ENCODE results near the gene PNMA6A.
"Not testable (repeated sequence)": the region's sequence is repeated elsewhere in the genome, so short reads cannot be mapped to it uniquely, and the experiment has no call there.

PNMA6A gene

DNA sequence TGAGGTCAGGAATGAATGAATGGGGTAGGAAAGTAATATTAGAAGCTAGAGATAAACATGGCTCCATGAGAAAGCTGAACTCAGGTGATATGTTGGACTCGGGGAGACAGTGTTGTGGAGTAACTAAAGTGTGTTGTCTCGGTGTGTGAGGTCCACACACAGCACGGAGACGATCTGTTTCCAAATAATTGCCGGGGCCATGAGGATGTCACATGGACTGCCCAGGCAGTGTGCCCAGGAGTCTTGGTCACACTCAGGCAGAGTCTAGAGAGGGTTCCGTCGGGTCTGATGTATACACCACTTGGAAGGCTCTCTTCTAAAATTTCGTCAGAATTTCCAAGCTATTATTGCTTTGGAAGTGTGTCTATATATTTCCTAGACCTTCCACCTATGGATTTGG is 48.0 kb downstream of the PNMA6A start:
- not testable (repeated sequence) for H3K9me3 ChIP-seq (ENCODE audit: control insufficient read depth, low read length); H3K4me3 ChIP-seq (ENCODE audit: insufficient read depth, low read depth, low read length); H3K27me3 ChIP-seq (ENCODE audit: control insufficient read depth, insufficient read depth, low read length, poor library complexity, severe bottlenecking); H3K36me3 ChIP-seq (ENCODE audit: control insufficient read depth, insufficient read depth, low read length); H3K27ac ChIP-seq (ENCODE audit: insufficient read depth, low read depth, low read length, poor library complexity, severe bottlenecking); H3K4me1 ChIP-seq (ENCODE audit: control insufficient read depth, insufficient read depth, low read length)
- WGBS, 2 experiments = no CpG with 5 or more reads among the region's 8 CpGs

DNA sequence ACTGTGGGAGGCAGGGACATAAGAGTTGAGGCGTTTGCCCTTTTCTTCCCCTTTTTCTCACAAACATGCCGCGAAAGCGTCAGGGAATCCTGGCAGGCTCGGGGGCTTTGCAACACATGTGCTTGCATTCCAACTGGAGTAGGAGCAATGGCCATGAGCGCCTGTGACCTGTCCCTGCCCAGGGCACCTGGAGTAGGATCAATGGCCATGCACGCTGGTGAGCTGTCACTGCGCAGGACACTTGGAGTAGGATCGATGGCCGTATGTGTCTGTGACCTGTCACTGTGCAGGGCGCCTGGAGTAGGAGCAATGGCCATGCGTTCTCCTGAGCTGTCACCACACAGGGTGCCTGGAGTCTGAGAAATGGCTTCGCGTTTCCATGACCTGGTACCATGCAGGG is 51.2 kb downstream of the PNMA6A start:
- not testable (repeated sequence) for H3K36me3 ChIP-seq (ENCODE audit: control insufficient read depth, insufficient read depth, low read length); H3K27me3 ChIP-seq (ENCODE audit: control insufficient read depth, insufficient read depth, low read length, poor library complexity, severe bottlenecking); H3K9me3 ChIP-seq (ENCODE audit: control insufficient read depth, low read length); H3K4me3 ChIP-seq (ENCODE audit: insufficient read depth, low read depth, low read length); H3K27ac ChIP-seq (ENCODE audit: insufficient read depth, low read depth, low read length, poor library complexity, severe bottlenecking); H3K4me1 ChIP-seq (ENCODE audit: control insufficient read depth, insufficient read depth, low read length)
- WGBS, 2 experiments = no CpG with 5 or more reads among the region's 14 CpGs
